ENCODE results near the gene DOCK9.
"Not testable (repeated sequence)": the region's sequence is repeated elsewhere in the genome, so short reads cannot be mapped to it uniquely, and the experiment has no call there.

DOCK9 gene

DNA sequence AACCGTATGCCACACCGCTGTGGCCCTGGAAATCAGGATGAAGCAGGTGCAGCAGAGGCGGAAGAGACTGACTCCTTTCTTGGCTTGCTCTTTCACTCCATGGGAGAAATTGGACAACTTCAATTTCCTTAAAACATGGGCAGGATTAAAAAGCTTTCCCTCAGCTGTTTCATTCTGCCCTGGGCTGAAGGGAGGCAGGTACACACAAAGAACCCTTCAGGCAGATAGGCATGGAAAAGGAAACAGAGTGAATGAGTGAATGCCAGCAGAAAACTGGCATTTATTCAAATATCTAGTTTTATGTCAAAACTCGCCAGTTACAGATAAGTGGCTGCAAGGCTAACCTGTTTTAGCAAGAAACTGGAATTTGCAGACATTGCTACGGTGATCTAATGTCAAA, 154.4 kb downstream of the DOCK9 start:
- DNase-seq (ENCODE audit: low read depth in 2 of 2), result no peak

DNA sequence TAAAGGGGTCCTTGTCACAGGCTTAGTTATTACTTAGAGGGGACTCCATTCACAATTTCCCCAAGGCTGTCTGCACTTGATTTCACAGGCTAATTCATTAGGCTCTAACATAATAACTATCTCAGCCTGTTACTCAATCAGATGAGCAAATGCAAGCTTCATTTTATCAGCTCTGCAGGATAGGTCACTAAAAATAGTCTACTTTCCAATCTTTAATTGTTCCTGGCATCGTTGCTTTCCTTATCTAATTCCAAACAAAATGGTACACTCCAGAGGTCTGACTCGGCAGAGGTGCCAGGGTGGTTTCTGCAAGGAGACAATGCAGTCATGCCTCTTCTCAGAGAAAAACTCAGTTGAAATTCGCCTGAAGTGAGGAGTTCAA, 155.6 kb downstream of the DOCK9 start:
- DNase-seq (ENCODE audit: low read depth in 2 of 2), result no peak

DNA sequence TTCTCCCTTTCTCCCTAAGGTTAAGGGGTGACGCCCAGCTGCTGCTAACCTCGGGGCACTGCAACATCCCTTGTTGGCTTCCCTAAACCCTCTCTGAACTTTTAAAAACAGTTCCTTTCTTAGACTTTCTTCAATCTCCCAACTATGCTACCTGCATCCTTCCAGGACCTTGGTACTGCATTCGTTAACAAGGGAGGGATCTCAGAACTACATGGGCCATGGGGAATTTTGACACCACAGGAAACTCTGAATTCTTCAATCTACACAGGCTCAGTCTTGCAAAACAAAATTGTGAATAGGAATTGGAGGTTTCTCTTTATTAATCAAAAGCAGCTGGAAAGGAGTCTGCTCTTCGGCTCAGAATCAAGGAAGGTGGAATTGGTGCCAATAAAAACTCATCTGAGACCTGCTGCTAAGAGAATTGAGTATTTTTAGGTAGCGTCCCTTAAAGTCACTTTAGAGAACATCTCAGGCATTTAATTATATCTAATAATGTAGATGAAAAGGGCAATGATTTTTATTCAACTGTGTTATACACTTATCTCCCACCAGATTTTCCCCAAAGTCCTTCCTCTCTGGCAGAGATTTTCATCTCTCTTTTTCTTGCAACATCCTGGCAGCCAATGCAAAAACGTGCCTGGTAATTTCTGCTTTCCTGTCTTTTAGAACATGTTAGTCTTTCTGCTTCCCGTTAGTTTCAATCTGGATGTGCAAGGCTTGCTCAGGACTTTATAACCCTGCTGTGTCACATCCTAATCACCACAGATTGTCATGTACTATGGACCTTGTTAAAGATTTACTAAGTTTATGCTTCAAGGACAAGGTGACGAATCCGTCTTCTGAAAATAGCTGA, 156.3 kb downstream of the DOCK9 start:
- DNase-seq (ENCODE audit: low read depth in 2 of 2), result no peak

DNA sequence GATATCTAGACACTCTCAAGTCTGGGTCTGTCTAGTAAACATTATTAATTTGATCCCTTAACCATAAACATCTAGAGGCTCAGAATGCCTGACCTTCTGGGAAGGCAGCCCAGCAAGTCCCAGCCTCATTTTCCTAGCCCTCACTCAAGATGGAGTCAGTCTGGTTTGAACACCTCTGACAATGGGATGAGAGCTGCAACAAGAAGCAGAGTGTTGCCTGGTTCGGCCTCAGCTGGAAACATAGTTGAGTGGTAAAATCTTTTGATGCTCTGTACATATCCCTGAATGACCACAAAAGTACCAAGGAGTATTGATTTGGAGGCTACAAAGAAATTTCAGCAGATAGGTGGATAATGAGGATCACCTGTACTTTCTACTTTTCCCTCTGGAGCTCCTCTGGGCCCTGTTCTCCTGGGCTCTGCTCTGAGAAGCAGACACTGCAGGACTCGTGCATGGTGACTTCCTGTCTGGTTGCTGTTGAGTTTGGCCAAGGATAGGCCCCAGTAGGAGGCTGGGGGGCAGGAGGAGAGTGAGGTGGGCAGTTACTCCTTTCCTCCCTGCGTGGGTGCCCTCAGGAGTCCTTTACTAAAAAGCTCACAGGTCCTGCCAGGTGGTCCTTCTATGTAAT, 157.0 kb downstream of the DOCK9 start:
- DNase-seq (ENCODE audit: low read depth in 2 of 2), result no peak

DNA sequence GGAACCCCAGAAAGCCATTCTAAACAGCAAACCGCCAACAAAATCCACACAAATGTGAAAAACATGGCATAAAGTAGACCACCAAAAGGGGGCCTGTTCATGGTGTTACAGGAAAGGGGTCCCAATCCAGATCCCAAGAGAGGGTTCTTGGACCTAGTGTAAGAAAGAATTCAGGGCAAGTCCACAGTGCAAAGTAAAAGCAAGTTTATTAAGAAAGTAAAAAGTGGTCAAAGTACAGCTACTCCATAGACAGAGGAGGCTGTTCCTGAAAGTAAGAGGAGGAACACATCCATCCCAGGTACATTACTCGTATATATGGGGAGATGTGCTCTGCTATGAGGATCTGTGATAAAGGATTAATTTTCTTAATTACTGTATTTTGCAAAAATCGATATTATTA, 157.6 kb downstream of the DOCK9 start:
- no peak for DNase-seq (ENCODE audit: low read depth in 2 of 2)

DNA sequence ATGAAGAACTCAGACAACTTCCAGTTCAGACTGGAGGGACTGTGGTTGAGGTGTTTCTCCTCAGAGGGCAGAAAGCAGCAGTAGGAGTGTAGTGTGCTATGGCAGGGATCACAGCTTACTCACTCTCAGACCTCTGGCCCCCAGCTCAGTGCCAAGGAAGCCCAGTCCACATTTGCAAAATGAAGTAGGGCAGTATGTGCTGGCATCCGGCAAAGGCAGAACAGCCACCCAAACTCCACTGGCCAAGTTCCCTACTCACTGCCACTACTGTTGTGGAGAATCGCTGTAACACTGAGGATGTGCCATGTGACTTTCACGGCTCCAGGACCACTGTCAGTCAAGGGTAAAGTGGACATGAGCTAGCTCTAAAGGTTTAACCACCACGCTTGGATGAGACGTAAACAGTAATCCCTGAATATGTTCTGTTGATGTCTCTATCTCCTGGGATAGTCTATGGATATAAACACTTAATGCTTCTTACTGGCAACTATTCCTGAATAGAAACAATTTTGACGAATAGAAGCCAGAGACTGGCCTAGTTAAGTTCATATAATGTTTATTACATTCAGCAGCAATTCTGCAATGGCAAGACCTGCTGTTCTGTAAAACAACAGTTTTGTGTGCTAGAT, 158.4 kb downstream of the DOCK9 start:
- DNase-seq (ENCODE audit: low read depth in 2 of 2), result no peak

DNA sequence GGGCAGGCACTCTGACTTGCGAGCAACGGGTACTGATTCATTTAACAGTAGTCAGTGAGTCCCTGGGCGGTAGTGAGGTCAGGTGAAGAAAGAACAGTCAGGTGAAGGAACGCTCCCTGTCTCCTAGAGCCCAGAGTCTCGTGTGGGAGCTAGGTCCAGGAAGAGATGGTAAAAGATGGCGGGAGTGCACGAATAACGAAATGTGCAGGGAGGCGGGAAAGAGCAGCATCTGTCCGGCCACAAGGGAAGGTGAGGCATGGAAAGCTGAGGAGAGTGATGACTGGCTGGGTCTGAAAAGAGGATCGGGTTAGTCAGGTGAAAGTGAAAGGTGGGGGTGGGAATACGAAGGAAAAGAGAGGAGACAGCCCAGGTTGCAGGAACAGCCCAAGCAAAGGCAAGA, 161.5 kb downstream of the DOCK9 start:
- no peak for DNase-seq (ENCODE audit: low read depth in 2 of 2)

DNA sequence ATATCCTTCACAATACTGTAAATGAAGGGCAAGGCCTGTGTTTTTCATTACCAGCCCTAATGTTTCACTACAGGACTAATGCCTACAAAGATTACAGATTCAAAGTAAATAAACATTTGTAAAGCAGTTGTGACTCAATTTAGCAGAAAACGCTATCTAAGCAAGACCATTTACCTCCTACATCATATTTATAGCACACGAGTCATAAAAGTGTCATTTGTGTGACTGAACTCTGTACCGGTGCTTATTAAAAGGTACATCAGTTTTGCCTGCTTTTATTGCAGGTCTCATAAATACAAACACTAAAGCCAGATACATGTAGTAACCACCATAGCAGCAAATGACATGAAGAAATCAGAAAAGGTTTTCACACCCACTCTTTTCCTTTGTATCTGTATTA, 163.9 kb downstream of the DOCK9 start:
- DNase-seq (ENCODE audit: low read depth in 2 of 2), result no peak

DNA sequence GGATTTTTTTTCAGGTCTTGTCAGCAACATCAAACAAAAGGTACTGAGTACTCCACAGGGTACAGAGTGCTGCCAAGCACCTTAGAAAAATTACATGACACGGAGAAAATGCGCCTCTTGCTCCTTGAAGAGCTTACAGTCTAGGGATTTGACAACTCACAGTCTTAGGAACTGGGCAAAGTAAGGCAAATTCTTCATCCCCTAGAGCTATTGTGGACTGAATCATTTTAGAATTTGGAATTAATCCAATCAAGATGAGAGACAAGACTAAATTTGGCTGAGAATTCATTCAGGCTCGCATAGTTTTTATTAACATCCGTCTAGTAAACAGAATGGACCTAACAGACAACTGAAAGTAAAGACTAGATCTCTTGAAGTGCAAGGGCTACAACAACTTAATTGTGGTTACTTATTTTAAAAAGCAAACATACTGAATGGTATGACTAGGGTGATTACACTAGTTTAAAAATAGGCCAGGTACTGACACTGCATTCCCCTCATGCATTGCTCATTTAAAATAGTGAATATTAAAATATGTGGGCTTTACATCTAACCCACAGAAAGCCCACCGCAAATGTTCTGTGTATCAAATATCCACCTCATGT, 165.6 kb downstream of the DOCK9 start:
- not testable (repeated sequence) for DNase-seq (ENCODE audit: low read depth in 2 of 2)

DNA sequence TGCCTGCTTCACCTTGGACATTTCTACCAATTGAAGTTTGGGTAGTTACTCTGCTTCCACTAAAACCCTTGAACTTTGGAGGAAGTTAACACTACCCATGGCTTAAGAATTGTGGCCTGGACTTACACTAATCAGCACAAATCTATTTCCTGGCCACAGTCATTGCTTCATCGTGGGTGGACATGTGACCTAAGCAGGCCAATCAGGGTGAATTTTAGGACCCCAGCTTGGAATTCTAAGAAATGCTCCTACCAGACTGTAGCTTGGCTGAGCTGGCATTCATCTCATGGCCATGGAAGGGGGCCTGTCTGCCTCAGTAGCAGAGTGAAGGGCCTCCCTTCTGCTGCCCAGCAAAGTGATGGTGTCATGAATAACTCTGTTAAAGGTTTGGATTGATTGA, 167.1 kb downstream of the DOCK9 start:
- no peak for DNase-seq (ENCODE audit: low read depth in 2 of 2)

DNA sequence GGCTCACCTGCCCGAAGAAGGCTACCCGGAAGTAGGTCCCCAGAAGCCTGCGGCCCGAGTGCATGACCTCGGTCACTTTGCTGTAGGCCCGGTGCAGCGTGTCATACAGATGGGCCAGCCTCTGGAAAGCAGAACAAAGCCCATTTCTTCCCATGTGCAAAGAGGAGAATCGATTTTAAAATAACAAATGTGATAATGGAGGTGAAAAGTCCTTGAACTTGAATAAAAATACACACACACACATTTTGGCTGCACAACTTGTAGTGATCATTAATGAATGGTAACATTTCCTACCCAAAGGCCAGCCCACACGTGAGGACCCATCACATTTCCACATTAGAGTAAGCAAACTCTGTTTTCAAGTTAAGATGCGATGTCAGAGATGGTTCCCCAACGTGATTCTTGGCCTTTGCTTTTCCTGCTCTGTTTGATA, 168.5 kb downstream of the DOCK9 start:
- no peak for DNase-seq (ENCODE audit: low read depth in 2 of 2)

DNA sequence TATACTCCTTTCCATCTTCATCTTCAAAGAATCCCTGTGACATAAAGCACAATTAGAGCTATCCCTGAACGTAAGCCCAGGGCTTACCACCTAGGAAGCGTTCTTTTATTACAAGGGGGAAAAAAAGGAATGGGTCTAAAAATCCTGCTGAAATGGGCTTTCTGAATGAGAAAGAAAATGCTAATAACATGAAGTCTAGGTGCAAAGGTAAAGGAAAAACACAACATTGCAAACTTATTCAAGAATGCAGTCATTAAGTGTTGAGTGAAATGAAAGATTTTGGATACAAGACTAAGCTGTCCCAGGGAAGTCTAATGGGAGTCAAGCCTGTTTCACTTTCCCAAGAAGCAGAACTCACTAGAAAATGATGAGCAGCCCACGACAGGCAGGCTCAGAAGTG, 170.1 kb downstream of the DOCK9 start:
- no peak for DNase-seq (ENCODE audit: low read depth in 2 of 2)

DNA sequence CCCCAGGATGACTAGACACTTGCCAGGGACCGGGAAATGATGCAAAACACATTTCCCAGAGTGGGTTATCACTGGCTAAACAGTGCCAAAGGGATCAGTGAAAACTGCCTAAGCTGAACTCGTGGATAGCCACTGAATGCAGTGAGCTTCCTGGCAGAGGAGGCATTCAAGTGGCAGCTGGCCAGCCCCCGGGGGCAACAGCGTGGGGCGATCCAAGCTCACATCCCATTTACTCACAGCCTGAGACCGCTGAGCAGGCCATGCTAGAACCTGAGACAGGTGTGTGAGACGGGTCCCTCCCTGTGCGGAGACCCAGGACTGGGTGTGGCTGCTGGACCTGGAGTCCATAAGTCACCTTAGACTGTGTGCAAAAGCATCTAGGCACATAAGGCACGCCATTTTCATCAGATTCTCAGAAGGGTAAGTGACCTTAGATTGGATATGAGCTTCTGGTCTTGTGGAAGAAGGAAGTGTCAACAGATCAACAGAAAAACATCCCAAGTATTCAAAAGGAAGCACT, 173.5 kb downstream of the DOCK9 start:
- no peak for DNase-seq (ENCODE audit: low read depth in 2 of 2)

DNA sequence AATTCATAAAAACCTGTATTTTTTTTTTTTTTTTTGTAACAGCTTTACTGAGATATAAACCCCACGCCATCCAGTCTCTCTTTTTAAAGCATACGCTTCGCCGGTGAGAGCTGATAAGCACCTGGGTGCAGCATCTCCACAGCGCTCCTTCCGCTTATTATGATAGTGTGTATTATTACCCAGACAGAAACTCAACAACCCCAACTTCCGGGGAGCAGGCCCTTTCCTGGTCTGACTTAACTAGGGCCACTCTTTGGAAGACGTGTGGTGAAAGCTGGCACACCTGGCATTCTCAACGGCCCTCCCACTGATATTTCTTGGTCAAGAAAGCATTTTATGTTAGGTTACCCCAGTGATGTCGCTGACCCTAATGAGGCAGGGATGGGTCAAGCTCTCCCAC, 173.9 kb downstream of the DOCK9 start:
- DNase-seq (ENCODE audit: low read depth in 2 of 2), result no peak

DNA sequence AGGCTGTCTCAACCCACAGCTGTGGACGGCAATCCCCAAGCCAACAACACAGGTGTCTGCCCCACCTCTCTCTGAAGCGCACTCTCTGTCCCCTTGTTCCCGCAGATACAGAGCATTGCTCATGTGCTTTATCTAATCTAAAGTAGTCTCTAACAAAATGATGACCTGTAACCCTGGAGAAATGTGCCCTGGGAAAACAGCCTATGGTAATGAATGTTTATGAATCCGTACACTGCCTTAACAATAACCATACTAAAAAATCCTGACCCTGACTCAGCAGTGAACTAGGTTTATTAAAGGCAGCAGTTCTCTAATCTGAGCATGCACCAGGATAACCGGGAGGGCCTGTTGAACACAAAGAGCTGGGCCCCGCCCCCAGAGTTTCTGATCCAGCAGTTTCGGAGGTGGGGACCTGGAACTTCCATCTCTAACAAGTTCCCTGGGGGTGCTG, 174.7 kb downstream of the DOCK9 start:
- DNase-seq (ENCODE audit: low read depth in 2 of 2), result no peak

DNA sequence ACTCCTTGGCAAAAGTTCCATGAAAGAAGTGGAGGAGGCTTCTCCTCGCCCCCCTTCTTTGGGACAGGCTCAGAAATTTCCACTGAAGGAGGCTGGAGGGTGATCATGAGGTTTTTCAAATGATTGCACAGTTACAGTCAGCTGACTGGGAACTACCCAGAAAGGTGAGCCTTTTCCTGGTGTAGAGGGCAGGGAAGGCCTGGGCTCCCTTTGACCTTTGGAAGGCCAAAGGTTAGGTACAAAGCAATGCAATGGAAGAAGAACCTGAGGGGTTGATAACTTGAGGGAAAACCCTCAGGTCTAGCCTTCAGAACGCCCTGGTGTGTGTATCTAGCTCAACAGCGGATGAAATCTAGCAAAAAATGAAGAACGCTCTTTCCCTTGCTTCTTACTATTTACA, 175.3 kb downstream of the DOCK9 start:
- DNase-seq (ENCODE audit: low read depth in 2 of 2), result no peak

DNA sequence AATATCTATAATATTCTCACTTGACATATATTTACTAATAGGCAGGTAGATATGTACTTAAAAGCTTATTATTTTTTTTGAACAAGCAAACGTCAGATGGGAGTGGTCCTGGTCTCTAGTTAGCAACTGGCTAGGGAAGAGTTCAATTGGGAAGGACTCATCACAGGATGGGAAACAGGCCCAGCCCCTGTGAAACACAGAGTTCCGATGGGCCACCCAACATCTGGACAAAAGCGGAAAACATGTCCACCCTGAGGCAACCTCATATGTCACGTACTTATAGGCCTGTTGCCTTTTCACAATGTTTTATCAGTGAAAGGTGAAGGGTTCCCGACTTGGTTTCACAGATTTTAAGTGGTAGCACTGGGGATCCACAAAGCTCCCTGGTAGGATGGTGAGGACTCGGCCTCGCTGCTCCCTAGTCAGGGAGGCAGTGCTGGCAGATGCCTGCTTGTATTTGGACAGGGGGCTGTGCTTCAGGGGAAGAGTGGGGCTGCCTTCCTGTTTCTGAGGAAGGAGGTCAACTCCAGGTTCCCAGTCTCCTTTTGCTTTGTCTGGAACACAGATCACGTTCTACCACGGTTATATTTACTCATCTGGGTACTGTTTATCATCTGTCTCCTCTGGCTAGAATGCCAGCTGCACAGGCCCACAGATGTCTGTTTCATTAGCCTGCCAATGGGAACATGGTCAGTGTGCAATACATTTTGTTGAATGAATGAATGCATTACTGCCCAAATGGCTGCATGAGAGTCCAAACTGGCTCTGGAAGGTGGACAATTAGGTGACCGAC, 176.0 kb downstream of the DOCK9 start:
- DNase-seq (ENCODE audit: low read depth in 2 of 2), result no peak

DNA sequence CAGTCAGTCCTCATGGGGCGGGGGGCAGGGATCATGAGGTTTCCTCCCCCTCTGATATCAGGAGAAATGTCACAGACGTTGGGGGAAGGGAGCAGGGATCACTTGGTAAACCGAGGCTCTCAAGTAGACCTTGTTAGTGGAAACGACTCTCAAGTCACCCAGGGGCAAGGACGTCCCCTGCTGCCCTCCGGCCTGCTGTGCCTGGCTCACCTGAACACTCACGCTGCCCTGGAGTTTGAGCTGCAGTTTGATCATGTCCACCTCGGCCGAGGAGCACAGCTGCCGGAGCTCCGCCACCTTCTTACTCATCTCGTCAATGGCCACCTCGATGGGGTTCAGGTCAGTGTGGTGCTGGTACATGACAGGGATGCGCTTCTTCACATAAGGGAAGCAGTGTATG, 177.8 kb downstream of the DOCK9 start:
- DNase-seq (ENCODE audit: low read depth in 2 of 2), result no peak

DNA sequence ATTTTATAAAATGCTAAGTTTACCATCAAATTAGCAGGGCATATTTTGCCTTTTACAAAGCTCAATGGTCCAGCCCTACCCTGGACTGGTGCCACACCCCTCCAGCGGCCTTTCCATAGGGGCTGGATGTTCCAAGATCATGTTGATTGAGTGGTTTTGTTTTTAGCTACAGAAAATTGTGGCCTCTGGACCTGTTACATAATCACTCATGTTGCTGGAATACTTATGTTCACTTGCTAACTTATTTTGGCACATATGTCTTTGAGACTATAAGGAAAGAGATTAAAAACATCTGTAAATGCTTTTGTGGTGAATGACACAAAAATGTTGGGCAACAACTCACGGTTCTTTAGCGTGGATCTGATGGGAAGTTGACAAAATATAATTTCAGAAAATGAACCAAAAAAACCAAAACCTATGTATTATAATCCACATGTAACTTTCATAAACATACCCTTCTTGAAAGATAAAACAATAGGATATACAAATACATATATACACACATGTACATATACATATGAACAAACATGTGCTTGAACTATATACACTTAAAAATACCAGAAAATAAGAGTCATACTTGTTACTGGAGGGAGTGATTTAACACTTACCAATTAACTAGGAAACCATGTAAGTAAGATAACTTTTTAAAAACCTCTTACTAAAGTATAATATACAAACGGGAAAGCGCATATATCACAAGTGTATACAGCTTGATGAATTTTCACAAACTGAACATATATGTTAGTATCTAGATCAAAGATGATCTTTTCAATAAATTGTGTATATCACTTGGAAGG, 178.8 kb downstream of the DOCK9 start:
- DNase-seq (ENCODE audit: low read depth in 2 of 2), result no peak

DNA sequence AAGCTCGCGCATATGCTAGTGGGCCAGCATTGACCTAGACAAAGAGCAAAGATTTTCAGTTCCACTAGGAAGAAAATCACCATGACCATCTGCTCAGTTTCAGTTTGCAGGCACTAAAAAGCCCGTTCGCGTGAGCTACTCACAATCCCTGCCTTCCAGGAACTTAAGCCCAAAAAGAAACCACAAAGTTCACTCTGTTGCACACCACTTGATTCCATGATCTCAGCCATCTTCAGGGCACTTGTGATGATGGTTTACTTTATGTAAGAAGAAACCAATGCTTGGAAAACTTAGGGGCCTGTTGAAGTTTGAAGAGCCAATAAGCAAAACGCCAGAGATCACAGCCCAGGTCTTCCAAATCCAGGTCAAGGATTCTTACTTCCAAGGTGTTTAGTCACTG, 180.4 kb downstream of the DOCK9 start:
- no peak for DNase-seq (ENCODE audit: low read depth in 2 of 2)

DNA sequence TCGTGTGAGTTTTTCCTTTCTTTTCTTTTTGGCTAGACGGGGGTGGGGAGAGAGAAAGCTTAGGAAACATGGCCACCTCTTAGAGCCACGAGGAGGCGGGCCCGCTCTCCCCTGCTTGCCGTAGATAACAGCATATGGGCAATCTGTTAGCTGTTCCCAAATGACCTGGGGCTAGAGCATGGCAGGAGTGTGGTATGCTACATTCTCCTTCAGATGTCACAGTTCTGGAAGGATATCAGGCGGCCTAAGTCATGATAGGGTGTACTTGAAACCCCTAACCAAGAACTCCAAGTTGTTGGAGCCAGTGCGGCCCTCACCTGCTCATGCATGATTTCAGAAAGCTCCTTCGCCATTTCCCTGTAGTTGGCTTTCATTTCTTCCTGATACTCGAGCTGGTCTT, 181.1 kb downstream of the DOCK9 start:
- no peak for DNase-seq (ENCODE audit: low read depth in 2 of 2)
